Measurements from ENCODE around the gene AURKA. TPM values are rescaled to one million over a fixed set of nuclear protein-coding genes. Genes with fewer than 3 reads are reported as not detected.

AURKA gene
- polyA plus RNA-seq, 1 donor (not counting 4 experiments of a cell fraction or from before 2014, with no cell fraction given): 36.1 TPM

GRCh38 chr20:56430957-56431356 lies 38.9 kb upstream of the AURKA start:
- no peaks in the 10 kb centered on the region for H3K9me3 ChIP-seq (ENCODE audit: control insufficient read depth, low read depth, low read length)
- DNase-seq (ENCODE audit: low read depth, low spot score) (no peak), FAIRE-seq (no peak)
- no peak for TF ChIP-seq EZH2 (IDR thresholded peaks at IDR 0.05; ENCODE audit: low read length)
- TF ChIP-seq CTCF (optimal IDR thresholded peaks at IDR 0.05 in 1 of 3, IDR thresholded peaks at IDR 0.05 in 1 of 3, conservative IDR thresholded peaks at IDR 0.05 in 1 of 3; ENCODE audit: extremely low read depth in 1 of 3, insufficient read depth in 2 of 3, low read length in 3 of 3): no peak
- H3K9ac ChIP-seq (ENCODE audit: control insufficient read depth, extremely low read depth, insufficient read depth, low read length): no peak overlapping the region
- no peaks in the 10 kb centered on the region for H3K9me1 ChIP-seq (ENCODE audit: control insufficient read depth, extremely low read depth, insufficient read depth, low read length)
- H3K4me1 ChIP-seq (ENCODE audit: control insufficient read depth, extremely low read depth, insufficient read depth, low read length): peaks cover 13% of the 10 kb centered on the region
- no peak overlapping the region for H3K4me2 ChIP-seq (ENCODE audit: control insufficient read depth, extremely low read depth, insufficient read depth, low read depth, low read length)
- dilution Hi-C loops (cut with MboI; ENCODE audit: extremely low pct_ligation_motif_present, low sequenced_read_pairs): no loop called here
- H3K36me3 ChIP-seq (ENCODE audit: control insufficient read depth in 2 of 2, extremely low read depth in 1 of 2, insufficient read depth in 2 of 2, low read length in 2 of 2): no peaks in the 10 kb centered on the region
- no peak overlapping the region for H3K27ac ChIP-seq (ENCODE audit: control insufficient read depth, insufficient read depth, low read length)
- H4K20me1 ChIP-seq (ENCODE audit: control insufficient read depth, extremely low read depth, insufficient read depth, low read length): no peaks in the 10 kb centered on the region
- no peak overlapping the region for H3K4me3 ChIP-seq (ENCODE audit: control insufficient read depth in 2 of 3, extremely low read depth in 1 of 3, insufficient read depth in 2 of 3, low read depth in 1 of 3, low read length in 3 of 3)
- no peaks in the 10 kb centered on the region for H3K79me2 ChIP-seq (ENCODE audit: control insufficient read depth, insufficient read depth, low read length)
- H2AFZ ChIP-seq (ENCODE audit: control insufficient read depth, low read length): no peak overlapping the region
- H3K27me3 ChIP-seq (ENCODE audit: control insufficient read depth, extremely low read depth, insufficient read depth, low read length): no peaks in the 10 kb centered on the region

- H4K20me1 ChIP-seq (ENCODE audit: control insufficient read depth, extremely low read depth, insufficient read depth, low read length): no peaks in the 10 kb centered on the region
- no peak for TF ChIP-seq CTCF (optimal IDR thresholded peaks at IDR 0.05 in 1 of 3, IDR thresholded peaks at IDR 0.05 in 1 of 3, conservative IDR thresholded peaks at IDR 0.05 in 1 of 3; ENCODE audit: extremely low read depth in 1 of 3, insufficient read depth in 2 of 3, low read length in 3 of 3)
- TF ChIP-seq EZH2 (IDR thresholded peaks at IDR 0.05; ENCODE audit: low read length): no peak
- H3K4me2 ChIP-seq (ENCODE audit: control insufficient read depth, extremely low read depth, insufficient read depth, low read depth, low read length): no peak overlapping the region
- FAIRE-seq: no peak
- H2AFZ ChIP-seq (ENCODE audit: control insufficient read depth, low read length): no peak overlapping the region
- peaks cover 13% of the 10 kb centered on the region for H3K4me1 ChIP-seq (ENCODE audit: control insufficient read depth, extremely low read depth, insufficient read depth, low read length)
- H3K36me3 ChIP-seq (ENCODE audit: control insufficient read depth in 2 of 2, extremely low read depth in 1 of 2, insufficient read depth in 2 of 2, low read length in 2 of 2): no peaks in the 10 kb centered on the region
- no peak for DNase-seq (ENCODE audit: low read depth, low spot score)
- H3K9me3 ChIP-seq (ENCODE audit: control insufficient read depth, low read depth, low read length): no peaks in the 10 kb centered on the region
- no peak overlapping the region for H3K4me3 ChIP-seq (ENCODE audit: control insufficient read depth in 2 of 3, extremely low read depth in 1 of 3, insufficient read depth in 2 of 3, low read depth in 1 of 3, low read length in 3 of 3)
- H3K27me3 ChIP-seq (ENCODE audit: control insufficient read depth, extremely low read depth, insufficient read depth, low read length): no peaks in the 10 kb centered on the region
- dilution Hi-C loops (cut with MboI; ENCODE audit: extremely low pct_ligation_motif_present, low sequenced_read_pairs): no loop called here
- H3K9me1 ChIP-seq (ENCODE audit: control insufficient read depth, extremely low read depth, insufficient read depth, low read length): no peaks in the 10 kb centered on the region
- no peak overlapping the region for H3K9ac ChIP-seq (ENCODE audit: control insufficient read depth, extremely low read depth, insufficient read depth, low read length)
- no peak overlapping the region for H3K27ac ChIP-seq (ENCODE audit: control insufficient read depth, insufficient read depth, low read length)
- H3K79me2 ChIP-seq (ENCODE audit: control insufficient read depth, insufficient read depth, low read length): no peaks in the 10 kb centered on the region
These were observed 38.4 kb upstream of the AURKA start for GRCh38 chr20:56430461-56430860.
